ENCODE measurements around the gene PSTPIP2. TPM values are rescaled to one million over a fixed set of nuclear protein-coding genes. Genes with fewer than 3 reads are reported as not detected.

The PSTPIP2 gene
- total and polyA plus RNA-seq, 2 of the 13 experiments (the other 11 are each of a cell fraction or from before 2014, with no cell fraction given) = 0.25 to 0.27 TPM

DNA sequence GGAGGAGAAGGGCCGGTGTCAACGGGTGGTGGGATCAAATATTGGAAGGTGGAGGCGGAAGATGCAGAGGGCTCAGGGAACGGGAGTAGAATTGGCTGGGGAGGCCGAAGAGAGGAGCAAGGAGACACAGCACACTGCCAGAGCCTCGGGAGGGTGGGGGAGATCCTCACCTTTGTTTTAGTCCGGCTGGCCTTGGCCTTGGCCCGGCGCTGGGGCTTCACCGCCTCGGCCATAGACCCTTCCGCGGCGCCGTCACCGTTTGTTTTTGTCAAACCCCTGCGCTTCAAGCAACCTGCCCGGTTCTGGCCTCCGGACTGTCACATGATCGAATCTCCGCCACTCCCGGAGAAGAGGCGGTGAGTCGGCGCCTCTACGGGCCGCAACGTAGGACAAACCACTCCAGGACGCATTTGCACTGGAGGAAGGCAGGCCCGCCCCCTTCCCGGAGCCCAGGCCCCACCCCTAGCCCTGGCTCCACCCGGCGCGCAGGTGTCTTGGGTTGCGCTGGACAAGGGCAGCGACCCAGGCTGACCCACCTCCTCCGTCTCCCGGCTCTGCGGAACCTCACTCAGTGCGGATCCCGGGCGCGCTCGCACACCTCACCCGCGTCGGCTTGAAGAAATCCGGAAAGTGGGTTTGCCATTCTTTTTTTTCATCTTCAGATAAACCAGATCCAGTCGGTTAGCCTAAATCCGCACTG, 104.9 kb downstream of the PSTPIP2 start, which contains the start of gene EPG5 (continued):
- TF ChIP-seq CAMTA2 (CRISPR knock-in tag; IDR thresholded peaks at IDR 0.05; ENCODE audit: borderline replicate concordance) (no peak), AGO1 (IDR thresholded peaks at IDR 0.05; ENCODE audit: low read depth, low read length, poor library complexity, severe bottlenecking) (peak; percentile 42), NFRKB (IDR thresholded peaks at IDR 0.05) (no peak), ZNF720 (CRISPR knock-in tag; IDR thresholded peaks at IDR 0.05) (no peak), KLF6 (CRISPR knock-in tag; IDR thresholded peaks at IDR 0.05) (no peak), TP53 (CRISPR knock-in tag; conservative IDR thresholded peaks at IDR 0.05) (no peak), AKAP8 (CRISPR knock-in tag; IDR thresholded peaks at IDR 0.05) (peak; percentile 39; the same call in 1 of the 2 replicates), NR2C2 (CRISPR knock-in tag; IDR thresholded peaks at IDR 0.05; ENCODE audit: borderline replicate concordance) (peak; percentile 38; the same call in 1 of the 2 replicates), CEBPB (IDR thresholded peaks at IDR 0.05; ENCODE audit: borderline replicate concordance, low read depth, low read length) (no peak), GATA4 (IDR thresholded peaks at IDR 0.05; ENCODE audit: borderline replicate concordance, low read depth) (0 out of 2 replicates have a peak, but pooled peaks have one; percentile 13), KDM5B (CRISPR knock-in tag; IDR thresholded peaks at IDR 0.05; ENCODE audit: borderline replicate concordance) (peak; percentile 83; the same call in 1 of the 2 replicates), ELF3 (CRISPR knock-in tag; IDR thresholded peaks at IDR 0.05) (peak; percentile 41), ZNF333 (CRISPR knock-in tag; IDR thresholded peaks at IDR 0.05; ENCODE audit: borderline replicate concordance) (no peak), HDAC1 (CRISPR knock-in tag; IDR thresholded peaks at IDR 0.05) (peak; percentile 91), ZNF460 (CRISPR knock-in tag; IDR thresholded peaks at IDR 0.05; ENCODE audit: borderline replicate concordance) (peak; percentile 44; the same call in 1 of the 2 replicates), ZNF234 (CRISPR knock-in tag; conservative IDR thresholded peaks at IDR 0.05) (no peak), KDM3A (CRISPR knock-in tag; IDR thresholded peaks at IDR 0.05; ENCODE audit: low read depth) (no peak; the same call in 1 of the 2 replicates), ZNF644 (CRISPR knock-in tag; IDR thresholded peaks at IDR 0.05; ENCODE audit: low read depth) (no peak)
- TF ChIP-seq, protein P1, sequence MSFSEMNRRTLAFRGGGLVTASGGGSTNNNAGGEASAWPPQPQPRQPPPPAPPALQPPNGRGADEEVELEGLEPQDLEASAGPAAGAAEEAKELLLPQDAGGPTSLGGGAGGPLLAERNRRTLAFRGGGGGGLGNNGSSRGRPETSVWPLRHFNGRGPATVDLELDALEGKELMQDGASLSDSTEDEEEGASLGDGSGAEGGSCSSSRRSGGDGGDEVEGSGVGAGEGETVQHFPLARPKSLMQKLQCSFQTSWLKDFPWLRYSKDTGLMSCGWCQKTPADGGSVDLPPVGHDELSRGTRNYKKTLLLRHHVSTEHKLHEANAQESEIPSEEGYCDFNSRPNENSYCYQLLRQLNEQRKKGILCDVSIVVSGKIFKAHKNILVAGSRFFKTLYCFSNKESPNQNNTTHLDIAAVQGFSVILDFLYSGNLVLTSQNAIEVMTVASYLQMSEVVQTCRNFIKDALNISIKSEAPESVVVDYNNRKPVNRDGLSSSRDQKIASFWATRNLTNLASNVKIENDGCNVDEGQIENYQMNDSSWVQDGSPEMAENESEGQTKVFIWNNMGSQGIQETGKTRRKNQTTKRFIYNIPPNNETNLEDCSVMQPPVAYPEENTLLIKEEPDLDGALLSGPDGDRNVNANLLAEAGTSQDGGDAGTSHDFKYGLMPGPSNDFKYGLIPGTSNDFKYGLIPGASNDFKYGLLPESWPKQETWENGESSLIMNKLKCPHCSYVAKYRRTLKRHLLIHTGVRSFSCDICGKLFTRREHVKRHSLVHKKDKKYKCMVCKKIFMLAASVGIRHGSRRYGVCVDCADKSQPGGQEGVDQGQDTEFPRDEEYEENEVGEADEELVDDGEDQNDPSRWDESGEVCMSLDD (CRISPR knock-in tag; IDR thresholded peaks at IDR 0.05; ENCODE audit: borderline replicate concordance) = no peak
- TF ChIP-seq, protein P2, sequence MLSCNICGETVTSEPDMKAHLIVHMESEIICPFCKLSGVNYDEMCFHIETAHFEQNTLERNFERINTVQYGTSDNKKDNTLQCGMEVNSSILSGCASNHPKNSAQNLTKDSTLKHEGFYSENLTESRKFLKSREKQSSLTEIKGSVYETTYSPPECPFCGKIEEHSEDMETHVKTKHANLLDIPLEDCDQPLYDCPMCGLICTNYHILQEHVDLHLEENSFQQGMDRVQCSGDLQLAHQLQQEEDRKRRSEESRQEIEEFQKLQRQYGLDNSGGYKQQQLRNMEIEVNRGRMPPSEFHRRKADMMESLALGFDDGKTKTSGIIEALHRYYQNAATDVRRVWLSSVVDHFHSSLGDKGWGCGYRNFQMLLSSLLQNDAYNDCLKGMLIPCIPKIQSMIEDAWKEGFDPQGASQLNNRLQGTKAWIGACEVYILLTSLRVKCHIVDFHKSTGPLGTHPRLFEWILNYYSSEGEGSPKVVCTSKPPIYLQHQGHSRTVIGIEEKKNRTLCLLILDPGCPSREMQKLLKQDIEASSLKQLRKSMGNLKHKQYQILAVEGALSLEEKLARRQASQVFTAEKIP (CRISPR knock-in tag; IDR thresholded peaks at IDR 0.05; ENCODE audit: borderline replicate concordance) = no peak
- TF ChIP-seq, protein P3, sequence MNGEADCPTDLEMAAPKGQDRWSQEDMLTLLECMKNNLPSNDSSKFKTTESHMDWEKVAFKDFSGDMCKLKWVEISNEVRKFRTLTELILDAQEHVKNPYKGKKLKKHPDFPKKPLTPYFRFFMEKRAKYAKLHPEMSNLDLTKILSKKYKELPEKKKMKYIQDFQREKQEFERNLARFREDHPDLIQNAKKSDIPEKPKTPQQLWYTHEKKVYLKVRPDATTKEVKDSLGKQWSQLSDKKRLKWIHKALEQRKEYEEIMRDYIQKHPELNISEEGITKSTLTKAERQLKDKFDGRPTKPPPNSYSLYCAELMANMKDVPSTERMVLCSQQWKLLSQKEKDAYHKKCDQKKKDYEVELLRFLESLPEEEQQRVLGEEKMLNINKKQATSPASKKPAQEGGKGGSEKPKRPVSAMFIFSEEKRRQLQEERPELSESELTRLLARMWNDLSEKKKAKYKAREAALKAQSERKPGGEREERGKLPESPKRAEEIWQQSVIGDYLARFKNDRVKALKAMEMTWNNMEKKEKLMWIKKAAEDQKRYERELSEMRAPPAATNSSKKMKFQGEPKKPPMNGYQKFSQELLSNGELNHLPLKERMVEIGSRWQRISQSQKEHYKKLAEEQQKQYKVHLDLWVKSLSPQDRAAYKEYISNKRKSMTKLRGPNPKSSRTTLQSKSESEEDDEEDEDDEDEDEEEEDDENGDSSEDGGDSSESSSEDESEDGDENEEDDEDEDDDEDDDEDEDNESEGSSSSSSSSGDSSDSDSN (CRISPR knock-in tag; IDR thresholded peaks at IDR 0.05) = peak; percentile 62
- TF ChIP-seq, protein P4, sequence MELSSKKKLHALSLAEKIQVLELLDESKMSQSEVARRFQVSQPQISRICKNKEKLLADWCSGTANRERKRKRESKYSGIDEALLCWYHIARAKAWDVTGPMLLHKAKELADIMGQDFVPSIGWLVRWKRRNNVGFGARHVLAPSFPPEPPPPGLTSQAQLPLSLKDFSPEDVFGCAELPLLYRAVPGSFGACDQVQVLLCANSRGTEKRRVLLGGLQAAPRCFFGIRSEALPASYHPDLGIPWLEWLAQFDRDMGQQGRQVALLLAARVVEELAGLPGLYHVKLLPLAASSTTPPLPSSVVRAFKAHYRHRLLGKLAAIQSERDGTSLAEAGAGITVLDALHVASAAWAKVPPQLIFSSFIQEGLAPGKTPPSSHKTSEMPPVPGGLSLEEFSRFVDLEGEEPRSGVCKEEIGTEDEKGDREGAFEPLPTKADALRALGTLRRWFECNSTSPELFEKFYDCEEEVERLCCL (CRISPR knock-in tag; IDR thresholded peaks at IDR 0.05; ENCODE audit: borderline replicate concordance) = no peak

Measured in HepG2 (cell line).